IPS-NIHi11 (cell line): ENCODE data around the gene EMC8.

Experiments used
- DNase-seq: peaks from one replicate; pipeline ENCODE4 v3.0.0; 2012; ENCODE audit warnings: mixed read lengths, low spot score

EMC8 gene

GRCh38 chr16:85781695-85782370 lies 17.5 kb downstream of the EMC8 start:
- DNase-seq: peak; percentile 48

GRCh38 chr16:85781156-85781555 lies 18.2 kb downstream of the EMC8 start:
- no peak for DNase-seq

GRCh38 chr16:85780281-85780680 lies 19.1 kb downstream of the EMC8 start:
- no peak for DNase-seq

DNA sequence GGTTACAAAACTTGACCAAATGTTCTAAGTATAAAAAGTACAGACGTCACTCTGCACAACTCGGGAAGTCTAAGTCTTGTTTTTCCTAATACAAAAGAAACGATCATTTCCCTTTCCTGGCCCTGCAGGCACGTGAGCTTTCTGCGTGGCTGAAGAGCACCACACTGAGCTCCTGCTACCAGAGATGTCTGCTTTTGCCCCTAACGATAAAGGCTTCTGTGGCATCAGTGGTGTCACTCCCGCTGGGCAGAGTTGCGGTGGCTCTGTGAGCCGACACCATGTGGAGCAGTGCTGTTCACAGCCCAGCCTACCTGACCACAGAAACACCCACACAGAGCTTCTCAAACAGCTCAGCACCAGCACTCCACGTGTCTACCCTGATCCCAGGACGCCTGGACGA lies 20.5 kb downstream of the EMC8 start:
- DNase-seq: no peak

GRCh38 chr16:85777583-85778310 lies 21.6 kb downstream of the EMC8 start:
- no peak for DNase-seq

DNA sequence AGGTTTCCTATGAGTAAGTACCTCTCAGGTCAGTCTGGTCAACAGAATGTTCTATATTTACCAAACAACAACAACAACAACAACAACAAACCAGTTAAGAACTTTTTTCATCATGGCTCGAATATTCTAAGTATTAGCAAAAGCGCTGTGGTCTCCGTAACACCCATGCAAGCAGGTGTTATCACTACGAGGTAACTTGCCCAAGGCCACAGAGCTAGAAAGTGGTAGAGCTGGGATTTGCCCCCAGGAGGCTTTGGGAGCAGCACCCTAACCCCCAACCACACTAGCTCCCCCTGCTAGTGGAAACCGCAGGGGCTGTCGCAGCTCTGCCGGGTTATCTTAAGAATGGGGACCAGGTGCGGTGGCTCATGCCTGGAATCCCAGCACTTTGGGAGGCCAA lies 24.5 kb downstream of the EMC8 start:
- DNase-seq: no peak

DNA sequence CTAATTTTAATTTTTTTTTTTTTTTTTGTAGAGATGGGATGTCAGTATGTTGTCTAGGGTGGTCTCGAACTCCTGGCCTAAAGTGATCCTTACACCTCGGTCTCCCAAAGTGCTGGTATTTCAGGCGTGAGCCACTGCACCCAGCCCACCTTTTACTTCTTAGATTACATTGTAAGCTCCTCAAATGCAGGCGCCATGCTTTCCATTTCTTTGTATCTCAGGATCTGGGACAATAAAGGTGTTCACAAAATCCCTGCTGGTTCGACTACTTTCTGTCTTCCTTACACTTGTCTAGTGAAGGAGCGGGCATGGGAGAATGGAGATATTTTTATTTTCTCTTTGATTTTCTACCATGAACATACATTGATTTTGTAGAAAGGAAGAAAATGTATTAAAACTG lies 25.2 kb downstream of the EMC8 start:
- no peak for DNase-seq

- no peak for DNase-seq
Observed at GRCh38 chr16:85773044-85773443, 26.3 kb downstream of the EMC8 start.

DNA sequence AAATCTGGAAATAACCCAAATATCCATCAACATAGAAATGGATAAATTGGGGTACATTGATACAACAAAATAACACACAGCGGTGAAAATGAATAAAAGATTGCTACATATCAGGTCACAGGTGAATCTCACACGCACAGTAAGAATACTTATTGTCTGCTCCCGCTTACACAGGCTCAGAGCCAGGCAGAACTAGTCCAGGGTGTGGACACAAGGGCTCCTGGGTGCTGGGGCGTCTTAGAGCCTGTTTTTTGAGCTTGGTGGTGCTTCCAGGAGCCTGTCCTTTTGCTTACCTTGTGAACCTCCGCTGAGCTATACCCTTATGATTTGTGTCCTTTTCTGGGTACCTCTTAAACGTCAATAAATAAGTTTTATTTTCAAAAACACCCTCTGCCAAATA lies 28.6 kb downstream of the EMC8 start:
- DNase-seq: no peak

DNA sequence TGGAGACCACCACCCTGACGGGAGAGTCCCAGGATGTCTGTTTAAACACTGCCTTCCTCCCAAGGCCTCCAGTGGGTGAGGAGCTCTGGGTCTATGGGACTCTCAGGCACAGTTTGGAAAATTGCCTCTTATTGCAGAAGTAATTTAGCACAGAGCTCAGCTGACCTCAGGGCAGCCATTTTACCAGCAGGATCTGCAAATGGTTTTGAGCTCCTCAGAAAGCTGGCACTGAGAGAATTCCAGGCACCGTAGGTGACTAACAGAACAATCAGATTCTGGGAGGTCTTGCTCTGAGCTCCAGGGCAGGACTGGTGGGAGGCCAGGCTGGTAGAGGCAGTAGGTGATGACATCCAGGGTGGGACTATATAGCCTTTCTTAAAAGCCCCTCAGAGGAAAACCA lies 31.1 kb downstream of the EMC8 start:
- DNase-seq: no peak

GRCh38 chr16:85767531-85767930 lies 31.8 kb downstream of the EMC8 start:
- no peak for DNase-seq

DNA sequence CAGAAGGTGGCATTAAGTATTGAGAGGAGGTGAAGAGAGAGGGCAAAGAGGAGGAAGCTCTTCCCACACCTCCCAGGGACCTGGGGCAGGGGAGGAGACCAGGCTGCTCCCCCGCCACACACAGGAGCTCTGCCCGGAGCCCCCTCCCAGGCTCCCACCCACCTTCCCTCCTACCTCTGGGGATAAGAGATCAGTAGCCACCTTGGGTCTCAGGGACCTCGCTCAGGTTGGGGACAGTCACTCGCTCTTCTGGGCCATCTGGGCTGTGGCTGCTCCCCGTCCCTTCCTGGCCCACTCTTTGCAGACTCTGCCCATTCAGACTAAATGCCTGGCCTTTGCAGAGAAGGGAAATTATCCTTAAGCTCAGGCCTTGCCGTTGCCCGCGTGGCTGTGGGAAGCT lies 33.6 kb downstream of the EMC8 start:
- DNase-seq: no peak

- no peak for DNase-seq
Observed at GRCh38 chr16:85765211-85765610, 34.1 kb downstream of the EMC8 start.

DNA sequence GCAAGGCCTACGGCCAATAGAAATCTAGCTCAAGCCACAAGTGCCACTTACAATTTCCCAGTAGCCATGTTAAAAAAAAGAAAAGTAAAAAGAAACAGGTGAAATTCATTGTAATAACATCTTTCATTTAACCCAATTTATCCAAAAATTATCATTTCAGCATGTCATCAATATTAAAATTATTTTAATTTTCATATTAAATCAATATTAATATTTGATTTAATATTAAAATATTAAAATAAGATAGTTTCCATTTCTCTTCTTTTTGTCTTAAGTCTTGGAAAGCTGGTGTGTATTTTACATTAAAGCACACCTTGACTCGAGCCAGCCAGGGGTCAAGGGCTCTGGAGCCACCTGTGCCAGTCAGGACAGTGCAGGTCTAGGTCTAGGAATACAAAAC lies 35.7 kb downstream of the EMC8 start:
- no peak for DNase-seq

DNA sequence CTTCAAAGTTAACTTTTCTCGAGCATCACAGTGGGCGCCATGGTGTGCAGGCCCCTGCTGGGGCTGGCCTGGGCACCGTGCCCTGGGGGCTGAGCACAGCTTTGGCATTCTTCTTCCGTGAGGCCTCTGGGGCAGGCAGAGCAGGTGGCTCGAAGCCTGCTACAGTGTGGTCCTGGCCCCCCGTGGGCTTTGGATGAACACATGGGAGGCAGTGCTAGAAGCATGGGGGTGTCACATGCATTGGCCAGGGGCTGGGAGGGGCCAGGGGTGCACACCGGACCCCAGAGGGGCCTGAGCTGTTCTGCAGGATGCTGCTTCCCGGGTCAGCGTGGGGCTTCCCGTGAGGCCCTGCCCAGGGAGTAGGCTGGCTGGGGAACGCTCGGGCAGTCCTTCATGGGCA lies 36.4 kb downstream of the EMC8 start:
- DNase-seq: no peak

DNA sequence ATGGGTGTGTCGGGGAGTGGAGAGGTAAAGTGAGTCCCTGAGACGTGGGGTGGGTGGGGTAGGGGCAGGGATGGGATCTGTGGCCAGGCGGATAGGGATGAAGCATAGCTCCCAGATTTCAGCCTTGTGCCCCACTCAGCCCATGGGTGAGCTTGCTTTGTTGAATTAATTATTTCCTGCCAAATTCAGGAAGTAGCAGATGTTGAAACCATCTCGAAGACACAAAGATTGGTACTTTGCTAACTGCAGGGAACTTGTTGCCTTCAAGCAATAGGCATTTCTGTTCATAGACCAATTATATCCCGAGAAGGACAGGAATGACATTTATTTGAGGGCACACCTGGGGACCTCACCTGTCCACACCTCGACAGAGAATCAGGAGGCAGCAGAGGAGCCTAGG lies 37.5 kb downstream of the EMC8 start:
- DNase-seq: no peak

- peak; percentile 58 for DNase-seq
Observed at GRCh38 chr16:85759631-85760419, 39.5 kb downstream of the EMC8 start.

- DNase-seq: no peak
Observed at GRCh38 chr16:85759136-85759535, 40.2 kb downstream of the EMC8 start.

DNA sequence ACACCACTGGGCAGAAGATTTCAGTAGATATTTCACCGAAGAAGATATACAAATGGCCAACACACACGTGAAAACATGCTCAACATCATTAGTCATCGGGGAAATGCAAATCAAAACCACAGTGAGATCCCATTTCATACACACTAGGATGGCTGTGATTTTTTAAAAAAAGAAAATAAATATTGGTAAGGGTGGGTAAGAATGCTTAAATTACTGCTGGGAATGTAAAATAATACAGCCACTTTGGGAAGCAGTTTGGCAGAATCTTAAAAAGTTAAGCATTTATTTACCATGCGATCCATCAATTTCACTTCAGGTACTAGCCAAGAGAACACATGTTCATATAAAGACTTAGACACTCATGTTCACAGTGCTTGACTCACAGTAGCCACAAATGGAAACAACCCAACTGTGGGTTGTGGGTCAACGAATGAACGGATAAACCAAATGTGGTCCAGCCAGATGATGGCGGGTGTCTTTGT lies 42.0 kb downstream of the EMC8 start:
- no peak for DNase-seq

- no peak for DNase-seq
Observed at GRCh38 chr16:85755929-85756768, 43.2 kb downstream of the EMC8 start.

DNA sequence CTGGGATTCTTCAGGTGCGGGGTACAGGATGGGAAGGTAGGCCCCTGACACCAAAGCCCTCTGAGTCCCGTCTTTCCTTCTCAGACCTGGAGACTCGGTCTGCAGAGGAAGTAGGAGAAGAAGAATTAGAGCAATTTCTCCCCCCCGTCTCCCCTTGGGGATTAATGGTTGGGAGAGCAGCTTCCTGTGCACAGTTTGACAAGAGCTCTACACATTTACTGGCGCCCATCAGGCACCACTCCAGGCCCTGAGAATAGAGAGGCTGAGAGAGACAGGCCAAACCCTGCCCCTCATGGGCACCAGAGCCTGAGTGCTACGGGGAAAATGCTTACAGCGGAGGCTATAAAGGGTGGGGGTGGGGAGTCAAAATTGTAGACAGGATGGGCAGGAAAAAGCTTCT lies 44.9 kb downstream of the EMC8 start:
- DNase-seq: no peak

DNA sequence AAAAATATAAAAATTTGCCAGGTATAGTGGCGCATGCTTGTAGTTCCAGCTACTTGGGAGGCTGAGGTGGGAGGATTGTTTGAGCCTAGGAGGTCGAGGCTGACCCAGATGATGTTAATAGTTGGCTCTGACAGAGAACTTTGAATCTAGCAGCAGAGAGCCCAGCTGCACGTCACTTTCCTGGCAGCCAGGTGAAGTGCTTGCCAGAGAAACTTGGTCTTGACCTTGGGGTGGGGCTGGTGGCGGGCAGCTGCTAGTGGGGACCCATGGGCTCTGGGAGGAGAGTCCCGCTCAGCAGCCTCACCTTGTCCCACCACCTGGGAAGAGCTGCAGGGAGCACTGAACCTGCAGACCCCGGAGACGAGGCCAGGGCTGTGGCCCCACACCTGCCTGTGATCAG lies 45.4 kb downstream of the EMC8 start:
- no peak for DNase-seq
